HEK293 (cell line): ENCODE measurements around the gene DNAH1.

Source experiments
- CTCF ChIA-PET: fragments of 350-600 bp; formaldehyde crosslinking; extraction: SDS; loops from one replicate; lab custom pipeline; 2021; ENCODE audit warnings: antibody characterized with exemption; lab: Yijun Ruan, JAX
- POLR2A ChIA-PET: fragments of 300-600 bp; formaldehyde crosslinking; extraction: SDS; loops from one replicate; lab custom pipeline; 2020; ENCODE audit warnings: antibody characterized with exemption, inconsistent platforms; lab: Yijun Ruan, JAX
- H3K27ac ChIP-seq: fragments of 200-500 bp; sonication (Bioruptor generic); 2 replicates; pipeline ENCODE4 v1.5.1; 2014; ENCODE audit warnings: low read depth, low read length, control low read depth, inconsistent platforms; ENCODE audit errors: extremely low read depth
- H3K36me3 ChIP-seq, 2 experiments: fragments of 200-500 bp in 1 of 2; sonication (Bioruptor generic) in 1 of 2; 1 replicate in 1 of 2; 2 replicates in 1 of 2; pipeline ENCODE4 v1.5.1; 2014 to 2017; ENCODE audit warnings: inconsistent platforms in 2 of 2, low read length in 2 of 2; ENCODE audit not compliant: control insufficient read depth in 2 of 2, insufficient read depth in 1 of 2
- H3K4me1 ChIP-seq: fragments of 200-500 bp; sonication (Bioruptor generic); 2 replicates; pipeline ENCODE4 v1.5.1; 2014; ENCODE audit warnings: mild to moderate bottlenecking, low read length, inconsistent platforms; ENCODE audit not compliant: control insufficient read depth, insufficient read depth
- H3K4me3 ChIP-seq: 2 replicates; pipeline ENCODE4 v1.5.1; 2011; ENCODE audit warnings: low read depth, mild to moderate bottlenecking, control low read depth, low read length, moderate library complexity
- H3K9me3 ChIP-seq: fragments of 200-500 bp; sonication (Bioruptor generic); 2 replicates; pipeline ENCODE4 v1.5.1; 2014; ENCODE audit warnings: low read depth, low read length, inconsistent platforms; ENCODE audit not compliant: control insufficient read depth, insufficient read depth
- GFI1B ChIP-seq: fragments of 450-650 bp; formaldehyde crosslinking; IDR thresholded peaks from 2 replicates; pipeline ENCODE4 v1.5.1; 2016; ENCODE audit warnings: missing biosample characterization, missing genetic modification characterization
- KLF1 ChIP-seq: fragments of 450-650 bp; formaldehyde crosslinking; IDR thresholded peaks from 2 replicates; pipeline ENCODE4 v1.5.1; 2016; ENCODE audit warnings: missing biosample characterization, missing genetic modification characterization
- MZF1 ChIP-seq: fragments of 450-650 bp; formaldehyde crosslinking; IDR thresholded peaks from 2 replicates; pipeline ENCODE4 v1.5.1; 2017; ENCODE audit warnings: missing biosample characterization, missing genetic modification characterization, borderline replicate concordance
- OVOL3 ChIP-seq: fragments of 450-650 bp; formaldehyde crosslinking; IDR thresholded peaks from 2 replicates; pipeline ENCODE4 v1.5.1; 2016; ENCODE audit warnings: missing biosample characterization, missing genetic modification characterization
- ZBTB48 ChIP-seq: fragments of 450-650 bp; formaldehyde crosslinking; IDR thresholded peaks from 2 replicates; pipeline ENCODE4 v1.5.1; 2016; ENCODE audit warnings: missing biosample characterization, missing genetic modification characterization
- ZNF155 ChIP-seq: fragments of 450-650 bp; formaldehyde crosslinking; IDR thresholded peaks from 2 replicates; pipeline ENCODE4 v1.5.1; 2016; ENCODE audit warnings: missing biosample characterization, missing genetic modification characterization
- ZNF202 ChIP-seq: fragments of 450-650 bp; formaldehyde crosslinking; IDR thresholded peaks from 2 replicates; pipeline ENCODE4 v1.5.1; 2016; ENCODE audit warnings: missing biosample characterization, missing genetic modification characterization, borderline replicate concordance
- ZNF248 ChIP-seq: fragments of 450-650 bp; formaldehyde crosslinking; IDR thresholded peaks from 2 replicates; pipeline ENCODE4 v1.5.1; 2017; ENCODE audit warnings: missing biosample characterization, missing genetic modification characterization
- ZNF350 ChIP-seq: fragments of 450-650 bp; formaldehyde crosslinking; IDR thresholded peaks from 2 replicates; pipeline ENCODE4 v1.5.0; 2017; ENCODE audit warnings: missing biosample characterization, mild to moderate bottlenecking, missing genetic modification characterization
- ZNF37A ChIP-seq: fragments of 450-650 bp; IDR thresholded peaks from 2 replicates; pipeline ENCODE4 v1.5.1; 2018; ENCODE audit warnings: missing biosample characterization, missing genetic modification characterization
- ZNF416 ChIP-seq: fragments of 450-650 bp; formaldehyde crosslinking; IDR thresholded peaks from 2 replicates; pipeline ENCODE4 v1.5.1; 2016; ENCODE audit warnings: missing biosample characterization, missing genetic modification characterization
- ZNF548 ChIP-seq: fragments of 450-650 bp; formaldehyde crosslinking; IDR thresholded peaks from 2 replicates; pipeline ENCODE4 v1.5.1; 2016; ENCODE audit warnings: missing biosample characterization, missing genetic modification characterization
- ZNF670 ChIP-seq: fragments of 450-650 bp; formaldehyde crosslinking; IDR thresholded peaks from 2 replicates; pipeline ENCODE4 v1.5.1; 2016; ENCODE audit warnings: missing biosample characterization, missing genetic modification characterization, low read depth
- TF ChIP-seq, protein P1 (sequence below): fragments of 450-650 bp; formaldehyde crosslinking; IDR thresholded peaks from 2 replicates; pipeline ENCODE4 v1.5.1; 2016; ENCODE audit warnings: missing biosample characterization, missing genetic modification characterization, borderline replicate concordance
- TF ChIP-seq, protein P2 (sequence below): fragments of 450-650 bp; formaldehyde crosslinking; IDR thresholded peaks from 2 replicates; pipeline ENCODE4; 2016; ENCODE audit warnings: missing biosample characterization, missing genetic modification characterization
- TF ChIP-seq, protein P3 (sequence below): fragments of 450-650 bp; formaldehyde crosslinking; IDR thresholded peaks from 2 replicates; pipeline ENCODE4 v1.5.1; 2016; ENCODE audit warnings: missing biosample characterization, missing genetic modification characterization
- TF ChIP-seq, protein P4 (sequence below): fragments of 450-650 bp; formaldehyde crosslinking; IDR thresholded peaks from 2 replicates; pipeline ENCODE4 v1.5.1; 2016; ENCODE audit warnings: missing biosample characterization, missing genetic modification characterization
- TF ChIP-seq, protein P5 (sequence below): fragments of 450-650 bp; formaldehyde crosslinking; conservative IDR thresholded peaks from 2 replicates; pipeline ENCODE4 v1.5.1; 2016; ENCODE audit warnings: low read depth, missing biosample characterization, missing genetic modification characterization

Gene DNAH1

DNA sequence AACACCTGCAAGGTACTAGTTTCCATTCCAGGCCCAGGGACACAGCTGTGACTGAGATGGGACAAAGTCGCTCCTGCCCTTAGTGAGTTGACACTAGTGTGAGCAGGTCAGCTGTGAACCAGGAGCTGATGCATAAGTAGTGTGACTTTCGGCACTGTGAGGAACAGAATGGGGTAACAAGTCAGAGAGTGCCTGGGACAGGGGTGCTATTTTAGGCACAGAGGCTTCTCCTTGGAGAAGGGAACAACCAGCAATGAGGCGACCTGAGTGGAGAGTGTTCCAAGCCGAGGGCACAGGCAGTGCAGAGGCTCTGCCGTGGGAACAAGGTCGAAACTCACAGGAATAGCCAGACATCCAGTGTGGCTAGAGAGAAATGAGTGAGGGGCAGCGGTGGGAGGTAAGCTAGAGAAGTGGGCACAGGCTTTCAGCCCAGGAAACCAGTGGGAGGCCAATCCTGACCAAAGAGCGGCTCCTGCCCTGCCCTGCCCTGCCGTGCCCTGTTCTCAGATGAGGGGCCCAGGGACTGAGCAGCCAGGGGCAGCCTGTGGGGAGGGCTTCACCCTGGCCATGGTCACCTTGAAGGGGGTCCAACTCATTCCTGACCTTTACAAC, 14.2 kb downstream of the DNAH1 start:
- H3K4me3 ChIP-seq = no peak overlapping the region
- ChIA-PET CTCF (interaction anchor here (1.1 to 4.0 kb wide), 2 partner anchors 9 to 104 kb away, joined by 3 to 23 read pairs; no protein-coding TSS in a partner anchor), POLR2A (no interaction called here)
- H3K36me3 ChIP-seq = no peaks in the 10 kb centered on the region
- TF ChIP-seq ZNF155 (tag by site-specific recombination) = no peak
- TF ChIP-seq ZNF37A = no peak
- TF ChIP-seq ZNF202 = no peak
- TF ChIP-seq GFI1B (tag by site-specific recombination) = no peak
- TF ChIP-seq ZBTB48 (tag by site-specific recombination) = no peak
- TF ChIP-seq OVOL3 (tag by site-specific recombination) = no peak
- TF ChIP-seq ZNF670 (tag by site-specific recombination) = no peak
- no peak for TF ChIP-seq ZNF350 (tag by site-specific recombination)
- TF ChIP-seq, protein P1, sequence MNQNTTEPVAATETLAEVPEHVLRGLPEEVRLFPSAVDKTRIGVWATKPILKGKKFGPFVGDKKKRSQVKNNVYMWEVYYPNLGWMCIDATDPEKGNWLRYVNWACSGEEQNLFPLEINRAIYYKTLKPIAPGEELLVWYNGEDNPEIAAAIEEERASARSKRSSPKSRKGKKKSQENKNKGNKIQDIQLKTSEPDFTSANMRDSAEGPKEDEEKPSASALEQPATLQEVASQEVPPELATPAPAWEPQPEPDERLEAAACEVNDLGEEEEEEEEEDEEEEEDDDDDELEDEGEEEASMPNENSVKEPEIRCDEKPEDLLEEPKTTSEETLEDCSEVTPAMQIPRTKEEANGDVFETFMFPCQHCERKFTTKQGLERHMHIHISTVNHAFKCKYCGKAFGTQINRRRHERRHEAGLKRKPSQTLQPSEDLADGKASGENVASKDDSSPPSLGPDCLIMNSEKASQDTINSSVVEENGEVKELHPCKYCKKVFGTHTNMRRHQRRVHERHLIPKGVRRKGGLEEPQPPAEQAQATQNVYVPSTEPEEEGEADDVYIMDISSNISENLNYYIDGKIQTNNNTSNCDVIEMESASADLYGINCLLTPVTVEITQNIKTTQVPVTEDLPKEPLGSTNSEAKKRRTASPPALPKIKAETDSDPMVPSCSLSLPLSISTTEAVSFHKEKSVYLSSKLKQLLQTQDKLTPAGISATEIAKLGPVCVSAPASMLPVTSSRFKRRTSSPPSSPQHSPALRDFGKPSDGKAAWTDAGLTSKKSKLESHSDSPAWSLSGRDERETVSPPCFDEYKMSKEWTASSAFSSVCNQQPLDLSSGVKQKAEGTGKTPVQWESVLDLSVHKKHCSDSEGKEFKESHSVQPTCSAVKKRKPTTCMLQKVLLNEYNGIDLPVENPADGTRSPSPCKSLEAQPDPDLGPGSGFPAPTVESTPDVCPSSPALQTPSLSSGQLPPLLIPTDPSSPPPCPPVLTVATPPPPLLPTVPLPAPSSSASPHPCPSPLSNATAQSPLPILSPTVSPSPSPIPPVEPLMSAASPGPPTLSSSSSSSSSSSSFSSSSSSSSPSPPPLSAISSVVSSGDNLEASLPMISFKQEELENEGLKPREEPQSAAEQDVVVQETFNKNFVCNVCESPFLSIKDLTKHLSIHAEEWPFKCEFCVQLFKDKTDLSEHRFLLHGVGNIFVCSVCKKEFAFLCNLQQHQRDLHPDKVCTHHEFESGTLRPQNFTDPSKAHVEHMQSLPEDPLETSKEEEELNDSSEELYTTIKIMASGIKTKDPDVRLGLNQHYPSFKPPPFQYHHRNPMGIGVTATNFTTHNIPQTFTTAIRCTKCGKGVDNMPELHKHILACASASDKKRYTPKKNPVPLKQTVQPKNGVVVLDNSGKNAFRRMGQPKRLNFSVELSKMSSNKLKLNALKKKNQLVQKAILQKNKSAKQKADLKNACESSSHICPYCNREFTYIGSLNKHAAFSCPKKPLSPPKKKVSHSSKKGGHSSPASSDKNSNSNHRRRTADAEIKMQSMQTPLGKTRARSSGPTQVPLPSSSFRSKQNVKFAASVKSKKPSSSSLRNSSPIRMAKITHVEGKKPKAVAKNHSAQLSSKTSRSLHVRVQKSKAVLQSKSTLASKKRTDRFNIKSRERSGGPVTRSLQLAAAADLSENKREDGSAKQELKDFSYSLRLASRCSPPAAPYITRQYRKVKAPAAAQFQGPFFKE (tag by site-specific recombination) = no peak
- TF ChIP-seq, protein P2, sequence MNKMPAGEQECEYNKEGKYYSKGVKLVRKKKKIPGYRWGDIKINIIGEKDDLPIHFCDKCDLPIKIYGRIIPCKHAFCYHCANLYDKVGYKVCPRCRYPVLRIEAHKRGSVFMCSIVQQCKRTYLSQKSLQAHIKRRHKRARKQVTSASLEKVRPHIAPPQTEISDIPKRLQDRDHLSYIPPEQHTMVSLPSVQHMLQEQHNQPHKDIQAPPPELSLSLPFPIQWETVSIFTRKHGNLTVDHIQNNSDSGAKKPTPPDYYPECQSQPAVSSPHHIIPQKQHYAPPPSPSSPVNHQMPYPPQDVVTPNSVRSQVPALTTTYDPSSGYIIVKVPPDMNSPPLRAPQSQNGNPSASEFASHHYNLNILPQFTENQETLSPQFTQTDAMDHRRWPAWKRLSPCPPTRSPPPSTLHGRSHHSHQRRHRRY (tag by site-specific recombination) = no peak
- no peak for TF ChIP-seq ZNF548 (tag by site-specific recombination)
- no peak for TF ChIP-seq MZF1
- TF ChIP-seq, protein P3, sequence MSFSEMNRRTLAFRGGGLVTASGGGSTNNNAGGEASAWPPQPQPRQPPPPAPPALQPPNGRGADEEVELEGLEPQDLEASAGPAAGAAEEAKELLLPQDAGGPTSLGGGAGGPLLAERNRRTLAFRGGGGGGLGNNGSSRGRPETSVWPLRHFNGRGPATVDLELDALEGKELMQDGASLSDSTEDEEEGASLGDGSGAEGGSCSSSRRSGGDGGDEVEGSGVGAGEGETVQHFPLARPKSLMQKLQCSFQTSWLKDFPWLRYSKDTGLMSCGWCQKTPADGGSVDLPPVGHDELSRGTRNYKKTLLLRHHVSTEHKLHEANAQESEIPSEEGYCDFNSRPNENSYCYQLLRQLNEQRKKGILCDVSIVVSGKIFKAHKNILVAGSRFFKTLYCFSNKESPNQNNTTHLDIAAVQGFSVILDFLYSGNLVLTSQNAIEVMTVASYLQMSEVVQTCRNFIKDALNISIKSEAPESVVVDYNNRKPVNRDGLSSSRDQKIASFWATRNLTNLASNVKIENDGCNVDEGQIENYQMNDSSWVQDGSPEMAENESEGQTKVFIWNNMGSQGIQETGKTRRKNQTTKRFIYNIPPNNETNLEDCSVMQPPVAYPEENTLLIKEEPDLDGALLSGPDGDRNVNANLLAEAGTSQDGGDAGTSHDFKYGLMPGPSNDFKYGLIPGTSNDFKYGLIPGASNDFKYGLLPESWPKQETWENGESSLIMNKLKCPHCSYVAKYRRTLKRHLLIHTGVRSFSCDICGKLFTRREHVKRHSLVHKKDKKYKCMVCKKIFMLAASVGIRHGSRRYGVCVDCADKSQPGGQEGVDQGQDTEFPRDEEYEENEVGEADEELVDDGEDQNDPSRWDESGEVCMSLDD = no peak
- TF ChIP-seq KLF1 = no peak
- no peak for TF ChIP-seq ZNF248 (tag by site-specific recombination)
- TF ChIP-seq ZNF416 (tag by site-specific recombination) = no peak
- no peaks in the 10 kb centered on the region for H3K9me3 ChIP-seq
- no peak overlapping the region for H3K27ac ChIP-seq
- no peaks in the 10 kb centered on the region for H3K4me1 ChIP-seq

DNA sequence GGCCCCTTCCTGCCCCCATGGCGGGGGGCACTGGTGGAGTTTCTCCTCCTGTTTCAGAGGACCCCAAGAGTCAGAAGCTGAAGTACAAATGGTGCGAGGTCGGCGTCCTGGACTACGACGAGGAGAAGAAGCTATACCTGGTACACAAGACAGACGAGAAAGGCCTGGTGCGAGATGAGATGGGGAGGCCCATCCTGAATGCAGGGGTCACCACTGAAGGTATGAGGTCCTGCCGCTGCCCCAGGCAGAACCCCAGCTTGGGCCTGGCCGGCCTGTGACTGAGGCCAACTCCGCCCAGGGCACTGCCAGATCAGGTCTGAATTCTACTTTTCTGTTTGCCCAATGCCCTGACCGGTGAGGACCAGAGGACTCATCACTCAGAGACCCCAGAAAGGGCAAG, 15.0 kb downstream of the DNAH1 start:
- no peaks in the 10 kb centered on the region for H3K36me3 ChIP-seq
- H3K4me1 ChIP-seq = no peaks in the 10 kb centered on the region
- H3K9me3 ChIP-seq = no peaks in the 10 kb centered on the region
- ChIA-PET POLR2A (no interaction called here), CTCF (interaction anchor here (0.8 to 1.1 kb wide), 2 partner anchors 104 to 111 kb away, joined by 3 read pairs; no protein-coding TSS in a partner anchor)
- TF ChIP-seq, protein P4, sequence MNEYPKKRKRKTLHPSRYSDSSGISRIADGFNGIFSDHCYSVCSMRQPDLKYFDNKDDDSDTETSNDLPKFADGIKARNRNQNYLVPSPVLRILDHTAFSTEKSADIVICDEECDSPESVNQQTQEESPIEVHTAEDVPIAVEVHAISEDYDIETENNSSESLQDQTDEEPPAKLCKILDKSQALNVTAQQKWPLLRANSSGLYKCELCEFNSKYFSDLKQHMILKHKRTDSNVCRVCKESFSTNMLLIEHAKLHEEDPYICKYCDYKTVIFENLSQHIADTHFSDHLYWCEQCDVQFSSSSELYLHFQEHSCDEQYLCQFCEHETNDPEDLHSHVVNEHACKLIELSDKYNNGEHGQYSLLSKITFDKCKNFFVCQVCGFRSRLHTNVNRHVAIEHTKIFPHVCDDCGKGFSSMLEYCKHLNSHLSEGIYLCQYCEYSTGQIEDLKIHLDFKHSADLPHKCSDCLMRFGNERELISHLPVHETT = no peak
- TF ChIP-seq, protein P5, sequence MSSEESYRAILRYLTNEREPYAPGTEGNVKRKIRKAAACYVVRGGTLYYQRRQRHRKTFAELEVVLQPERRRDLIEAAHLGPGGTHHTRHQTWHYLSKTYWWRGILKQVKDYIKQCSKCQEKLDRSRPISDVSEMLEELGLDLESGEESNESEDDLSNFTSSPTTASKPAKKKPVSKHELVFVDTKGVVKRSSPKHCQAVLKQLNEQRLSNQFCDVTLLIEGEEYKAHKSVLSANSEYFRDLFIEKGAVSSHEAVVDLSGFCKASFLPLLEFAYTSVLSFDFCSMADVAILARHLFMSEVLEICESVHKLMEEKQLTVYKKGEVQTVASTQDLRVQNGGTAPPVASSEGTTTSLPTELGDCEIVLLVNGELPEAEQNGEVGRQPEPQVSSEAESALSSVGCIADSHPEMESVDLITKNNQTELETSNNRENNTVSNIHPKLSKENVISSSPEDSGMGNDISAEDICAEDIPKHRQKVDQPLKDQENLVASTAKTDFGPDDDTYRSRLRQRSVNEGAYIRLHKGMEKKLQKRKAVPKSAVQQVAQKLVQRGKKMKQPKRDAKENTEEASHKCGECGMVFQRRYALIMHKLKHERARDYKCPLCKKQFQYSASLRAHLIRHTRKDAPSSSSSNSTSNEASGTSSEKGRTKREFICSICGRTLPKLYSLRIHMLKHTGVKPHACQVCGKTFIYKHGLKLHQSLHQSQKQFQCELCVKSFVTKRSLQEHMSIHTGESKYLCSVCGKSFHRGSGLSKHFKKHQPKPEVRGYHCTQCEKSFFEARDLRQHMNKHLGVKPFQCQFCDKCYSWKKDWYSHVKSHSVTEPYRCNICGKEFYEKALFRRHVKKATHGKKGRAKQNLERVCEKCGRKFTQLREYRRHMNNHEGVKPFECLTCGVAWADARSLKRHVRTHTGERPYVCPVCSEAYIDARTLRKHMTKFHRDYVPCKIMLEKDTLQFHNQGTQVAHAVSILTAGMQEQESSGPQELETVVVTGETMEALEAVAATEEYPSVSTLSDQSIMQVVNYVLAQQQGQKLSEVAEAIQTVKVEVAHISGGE (tag by site-specific recombination) = no peak
- no peak overlapping the region for H3K4me3 ChIP-seq
- H3K27ac ChIP-seq = no peak overlapping the region
